Epithelial cell of esophagus (primary cell): Measurements from ENCODE around the gene OR51M1.
"Not testable (repeated sequence)": the region's sequence is repeated elsewhere in the genome, so short reads cannot be mapped to it uniquely, and the experiment has no call there.

Experiments used
- DNase-seq: peaks from one replicate; pipeline ENCODE4 v3.0.0; 2010; ENCODE audit warnings: low read depth
- H3K4me3 ChIP-seq: 2 replicates; pipeline ENCODE4 v1.5.1; 2011; ENCODE audit warnings: mild to moderate bottlenecking, low read length, control low read depth
- CTCF ChIP-seq: IDR thresholded peaks from 2 replicates; pipeline ENCODE4 v1.5.1; 2011; ENCODE audit warnings: low read depth, mild to moderate bottlenecking, low read length, control low read depth, inconsistent platforms; ENCODE audit not compliant: insufficient read depth; ENCODE audit errors: missing control alignments

Gene OR51M1

GRCh38 chr11:5383576-5383975 lies at the start of gene OR51M1:
Gene OR51M1, plus strand, starts transcription at chr11:5383812. Its CDS starts 5,587 bp downstream, at chr11:5389399.
- TF ChIP-seq CTCF, result no peak
- no peak within 1 kb of the TSS for H3K4me3 ChIP-seq
- no peak for DNase-seq

- TF ChIP-seq CTCF, result no peak
These were observed 48.4 kb upstream of the OR51M1 start for GRCh38 chr11:5335170-5335569.

GRCh38 chr11:5336331-5336730 lies 47.3 kb upstream of the OR51M1 start:
- no peak for TF ChIP-seq CTCF
- DNase-seq, result no peak
- H3K4me3 ChIP-seq, result no peak overlapping the region

More at GRCh38 chr11:5335170-5335569, 48.4 kb upstream of the OR51M1 start:
- no peak for DNase-seq
- H3K4me3 ChIP-seq, result no peak overlapping the region

GRCh38 chr11:5337253-5337652 lies 46.4 kb upstream of the OR51M1 start:
- H3K4me3 ChIP-seq, DNase-seq: not testable (repeated sequence)

GRCh38 chr11:5339771-5340322 lies 43.8 kb upstream of the OR51M1 start:
- TF ChIP-seq CTCF, result no peak
- H3K4me3 ChIP-seq, result no peak overlapping the region
- DNase-seq, result no peak

- DNase-seq, result no peak
- TF ChIP-seq CTCF, result no peak
- no peak within 1 kb of the TSS for H3K4me3 ChIP-seq
These were observed 39.9 kb upstream of the OR51M1 start, which contains the start of gene OR51B5 for GRCh38 chr11:5343474-5344335. Gene OR51B5, minus strand, starts transcription at chr11:5343524. Its CDS starts 0 bp downstream, at chr11:5343524.

GRCh38 chr11:5345831-5346230 lies 37.8 kb upstream of the OR51M1 start:
- no peak for TF ChIP-seq CTCF
- H3K4me3 ChIP-seq, result no peak overlapping the region
- DNase-seq, result no peak
